H1 (cell line): ENCODE measurements around the gene ZNF3. TPM values are rescaled to one million over a fixed set of nuclear protein-coding genes. Genes with fewer than 3 reads are reported as not detected.

ENCODE experiments used
- BRCA1 ChIP-seq: IDR thresholded peaks from 2 replicates; pipeline ENCODE4 v1.6.1; 2012; ENCODE audit warnings: low read depth, low read length, improper control_type of control experiment
- CHD1 ChIP-seq: IDR thresholded peaks from 2 replicates; pipeline ENCODE4 v1.6.1; 2012; ENCODE audit warnings: low read depth, low read length, improper control_type of control experiment
- CHD7 ChIP-seq: fragments of 300-600 bp; sonication (generic); IDR thresholded peaks from 2 replicates; pipeline ENCODE4 v1.7.1; 2012; ENCODE audit warnings: low read length, moderate library complexity, mild to moderate bottlenecking, inconsistent platforms; ENCODE audit not compliant: insufficient replicate concordance
- E2F6 ChIP-seq: IDR thresholded peaks from 2 replicates; pipeline ENCODE4 v1.6.1; 2012; ENCODE audit warnings: inconsistent platforms
- EP300 ChIP-seq, 2 experiments: IDR thresholded peaks; 1 replicate in 1 of 2; 2 replicates in 1 of 2; pipeline ENCODE4 v1.6.1; 2011 to 2012; ENCODE audit warnings: low read depth in 2 of 2, low read length in 2 of 2, mild to moderate bottlenecking in 2 of 2, borderline replicate concordance in 1 of 2, inconsistent platforms in 1 of 2, moderate library complexity in 1 of 2
- MAFK ChIP-seq: IDR thresholded peaks from 2 replicates; pipeline ENCODE4 v1.6.1; 2012; ENCODE audit warnings: low read depth, mild to moderate bottlenecking, improper control_type of control experiment, low read length
- MAX ChIP-seq: IDR thresholded peaks from 2 replicates; pipeline ENCODE4 v1.6.1; 2012; ENCODE audit warnings: inconsistent platforms
- POLR2AphosphoS5 ChIP-seq: IDR thresholded peaks from 2 replicates; pipeline ENCODE4 v1.6.1; 2011; ENCODE audit warnings: low read depth, low read length
- POU5F1 ChIP-seq: IDR thresholded peaks from 2 replicates; pipeline ENCODE4 v1.6.1; 2011; ENCODE audit warnings: low read depth, mild to moderate bottlenecking, low read length, moderate library complexity
- SAP30 ChIP-seq: fragments of 300-600 bp; sonication (generic); IDR thresholded peaks from 2 replicates; pipeline ENCODE4 v1.7.1; 2012; ENCODE audit warnings: low read length, moderate library complexity, mild to moderate bottlenecking, inconsistent platforms; ENCODE audit not compliant: insufficient read depth, insufficient replicate concordance
- polyA plus RNA-seq, 7 experiments: library from polyadenylated mRNA; depleted of rRNA in 3 of 7; stranded (reverse) in 5 of 7; unstranded in 2 of 7; fragments of >200 nt in 5 of 7; fragments of 200-250 nt in 2 of 7; gene quantifications; 1 replicate in 5 of 7; 2 replicates in 1 of 7; 4 replicates in 1 of 7; pipeline versions ENCODE4 v1.2.1 to v1.2.3, GENCODE V29; 2011 to 2013; ENCODE audit warnings: missing spikeins in 2 of 7, mixed read lengths in 2 of 7
- total RNA-seq: library from RNA; stranded (reverse); fragmentation: NEBNext Ultra II Directional; extraction: Animal tissue kit (Norgen Biotek cat#: 25700); gene quantifications from 2 replicates; pipeline ENCODE4 v1.2.1, GENCODE V29; 2021

Gene ZNF3
- total and polyA plus RNA-seq, 2 of the 8 experiments (the other 6 are each of a cell fraction or from before 2014, with no cell fraction given): 26.9 to 49.1 TPM

- no peak for TF ChIP-seq POU5F1
- TF ChIP-seq CHD1: no peak
- no peak for TF ChIP-seq BRCA1
- peak; percentile 4 for TF ChIP-seq SAP30
- TF ChIP-seq MAFK: peak; percentile 99
- no peak for TF ChIP-seq CHD7
- peak; percentile 92 for TF ChIP-seq E2F6
- TF ChIP-seq EP300 (IDR thresholded peaks at IDR 0.05; ENCODE audit: borderline replicate concordance in 1 of 2, low read depth in 2 of 2, low read length in 2 of 2): peak in 1 of 2 experiments; percentile 81; a peak in 1 of 3 replicates
- TF ChIP-seq MAX: peak; percentile 99
- TF ChIP-seq POLR2AphosphoS5: peak; percentile 96
These were observed at the start of gene ZNF3 (continued) for GRCh38 chr7:100081535-100082102.
